A673 (cell line): ENCODE data around the gene MACROD1. TPM values are rescaled to one million over a fixed set of nuclear protein-coding genes. Genes with fewer than 3 reads are reported as not detected.

Source experiments
- BruUV-seq: library from RNA; stranded (reverse); fragments of 400-500 nt; replicated peaks from 2 replicates; lab custom pipeline; 2021; lab: Mats Ljungman, UMichigan
- CTCF ChIA-PET: fragments of 300-600 bp; sonication (Branson Sonifier 250); formaldehyde crosslinking; loops from one replicate; lab custom pipeline; 2022; ENCODE audit warnings: antibody characterized with exemption; lab: Charles Lee
- POLR2A ChIA-PET: fragments of 300-600 bp; sonication (Branson Sonifier 250); formaldehyde crosslinking; loops from one replicate; lab custom pipeline; 2022; ENCODE audit warnings: antibody characterized with exemption; ENCODE audit not compliant: low non-redundant PET; lab: Charles Lee
- DNase-seq: peaks from one replicate; pipeline ENCODE4 v3.0.0-alpha.2; 2015; ENCODE audit warnings: low spot score
- H3K27ac ChIP-seq: fragments of 200-600 bp; sonication (generic); 2 replicates; pipeline ENCODE4 v1.5.1; 2016; ENCODE audit warnings: mixed run types, low read depth, mild to moderate bottlenecking, mixed read lengths, antibody characterized with exemption, low read length; ENCODE audit not compliant: poor library complexity, severe bottlenecking
- H3K27me3 ChIP-seq: fragments of 200-600 bp; sonication (generic); replicated peaks from 2 replicates; pipeline ENCODE4 v1.6.1; 2017; ENCODE audit warnings: mixed run types, low read depth, mild to moderate bottlenecking, mixed read lengths, antibody characterized with exemption, low read length; ENCODE audit not compliant: insufficient read depth, poor library complexity
- H3K36me3 ChIP-seq: fragments of 200-600 bp; sonication (generic); 2 replicates; pipeline ENCODE4 v1.6.1; 2016; ENCODE audit warnings: mixed run types, mild to moderate bottlenecking, mixed read lengths, antibody characterized with exemption, low read length; ENCODE audit not compliant: insufficient read depth, poor library complexity, severe bottlenecking
- H3K4me1 ChIP-seq: fragments of 200-600 bp; sonication (generic); 2 replicates; pipeline ENCODE4 v1.6.1; 2017; ENCODE audit warnings: mixed run types, mild to moderate bottlenecking, mixed read lengths, antibody characterized with exemption, low read length; ENCODE audit not compliant: insufficient read depth, poor library complexity, severe bottlenecking
- H3K4me3 ChIP-seq: fragments of 200-600 bp; sonication (generic); 2 replicates; pipeline ENCODE4 v1.5.1; 2016; ENCODE audit warnings: low read depth, mixed run types, mild to moderate bottlenecking, mixed read lengths, low read length; ENCODE audit not compliant: poor library complexity, severe bottlenecking
- H3K9me3 ChIP-seq: fragments of 200-600 bp; sonication (generic); 2 replicates; pipeline ENCODE4 v1.6.1; 2016; ENCODE audit warnings: mixed run types, low read depth, mild to moderate bottlenecking, mixed read lengths, antibody characterized with exemption, low read length; ENCODE audit not compliant: poor library complexity, severe bottlenecking
- EZH2 ChIP-seq: fragments of 200-600 bp; sonication (generic); IDR thresholded peaks from 2 replicates; pipeline ENCODE4 v1.6.1; 2017; ENCODE audit warnings: borderline replicate concordance, low read depth, mild to moderate bottlenecking, mixed read lengths, antibody characterized with exemption, low read length; ENCODE audit not compliant: poor library complexity, severe bottlenecking
- intact Hi-C: fragments of 100-400 bp; cut with micrococcal nuclease; formaldehyde crosslinking; loops from one replicate; pipeline ENCODE4 v1.10.0; 2022; ENCODE audit not compliant: unreplicated experiment
- total RNA-seq: library from RNA; stranded (reverse); gene quantifications from 2 replicates; pipeline ENCODE4 v1.2.3, GENCODE V29; 2021
- TF ChIP-seq, protein P1 (sequence below): fragments of 300-800, 200-600 bp; sonication (generic); conservative IDR thresholded peaks from 2 replicates; pipeline ENCODE4 v1.5.1; 2017; ENCODE audit warnings: low read depth, mild to moderate bottlenecking, antibody characterized with exemption, low read length, moderate library complexity, mixed read lengths

The MACROD1 gene
- total RNA-seq, 1 experiment from 2014 or later = 28.7 TPM

DNA sequence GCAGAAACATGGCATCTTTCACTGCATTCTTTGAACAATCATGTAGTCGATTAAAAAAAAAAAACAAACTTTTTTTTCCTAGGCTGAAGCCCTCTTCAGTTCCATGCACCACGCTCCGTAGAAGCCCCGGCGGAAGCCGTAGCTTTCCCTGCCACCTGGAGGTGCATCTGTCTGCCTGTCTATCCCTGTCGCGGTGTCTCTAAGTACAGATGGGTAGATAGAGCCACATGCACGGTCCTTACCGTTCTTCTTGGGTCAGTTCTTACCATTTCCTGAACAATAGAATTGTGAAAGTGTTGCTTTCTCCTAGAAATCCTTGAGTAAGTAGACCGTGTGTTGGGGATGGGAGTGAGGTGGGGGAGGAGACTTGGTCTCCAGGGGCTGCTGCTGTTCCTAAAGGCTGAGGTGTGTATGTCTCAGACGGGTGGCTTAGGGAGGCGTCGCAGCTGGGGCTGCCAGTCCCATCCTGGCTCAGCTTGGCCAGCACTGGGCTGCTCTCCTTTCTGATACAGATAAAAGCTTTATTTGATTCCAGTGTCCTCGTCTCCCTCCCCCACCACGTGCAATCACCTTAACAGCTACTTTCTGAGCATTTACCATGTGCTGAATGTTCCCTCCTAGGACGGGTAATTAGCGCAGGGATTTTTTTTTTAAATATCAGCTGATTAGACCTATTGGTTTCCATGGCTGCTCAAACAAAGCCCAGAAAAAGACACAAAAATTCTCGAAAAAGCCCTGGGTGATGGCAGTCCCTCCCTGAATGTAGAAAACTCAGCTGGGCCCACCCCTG is 46.8 kb downstream of the MACROD1 start:
- DNase-seq = no peak
- CTCF ChIA-PET = no interaction called here
- TF ChIP-seq EZH2 = no peak
- TF ChIP-seq, protein P1, sequence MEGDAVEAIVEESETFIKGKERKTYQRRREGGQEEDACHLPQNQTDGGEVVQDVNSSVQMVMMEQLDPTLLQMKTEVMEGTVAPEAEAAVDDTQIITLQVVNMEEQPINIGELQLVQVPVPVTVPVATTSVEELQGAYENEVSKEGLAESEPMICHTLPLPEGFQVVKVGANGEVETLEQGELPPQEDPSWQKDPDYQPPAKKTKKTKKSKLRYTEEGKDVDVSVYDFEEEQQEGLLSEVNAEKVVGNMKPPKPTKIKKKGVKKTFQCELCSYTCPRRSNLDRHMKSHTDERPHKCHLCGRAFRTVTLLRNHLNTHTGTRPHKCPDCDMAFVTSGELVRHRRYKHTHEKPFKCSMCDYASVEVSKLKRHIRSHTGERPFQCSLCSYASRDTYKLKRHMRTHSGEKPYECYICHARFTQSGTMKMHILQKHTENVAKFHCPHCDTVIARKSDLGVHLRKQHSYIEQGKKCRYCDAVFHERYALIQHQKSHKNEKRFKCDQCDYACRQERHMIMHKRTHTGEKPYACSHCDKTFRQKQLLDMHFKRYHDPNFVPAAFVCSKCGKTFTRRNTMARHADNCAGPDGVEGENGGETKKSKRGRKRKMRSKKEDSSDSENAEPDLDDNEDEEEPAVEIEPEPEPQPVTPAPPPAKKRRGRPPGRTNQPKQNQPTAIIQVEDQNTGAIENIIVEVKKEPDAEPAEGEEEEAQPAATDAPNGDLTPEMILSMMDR = no peak
- no peak overlapping the region for H3K27ac ChIP-seq
- no peaks in the 10 kb centered on the region for H3K9me3 ChIP-seq
- peaks cover 44% of the 10 kb centered on the region for H3K4me1 ChIP-seq
- no TSS peak for BruUV-seq
- H3K36me3 ChIP-seq = no peaks in the 10 kb centered on the region
- H3K27me3 ChIP-seq = no peaks in the 10 kb centered on the region
- intact Hi-C loops = no loop called here
- POLR2A ChIA-PET = interaction anchor here (0.7 kb wide), 1 partner anchor 89 kb away, joined by 4 read pairs; no protein-coding TSS in a partner anchor
- no peak overlapping the region for H3K4me3 ChIP-seq

DNA sequence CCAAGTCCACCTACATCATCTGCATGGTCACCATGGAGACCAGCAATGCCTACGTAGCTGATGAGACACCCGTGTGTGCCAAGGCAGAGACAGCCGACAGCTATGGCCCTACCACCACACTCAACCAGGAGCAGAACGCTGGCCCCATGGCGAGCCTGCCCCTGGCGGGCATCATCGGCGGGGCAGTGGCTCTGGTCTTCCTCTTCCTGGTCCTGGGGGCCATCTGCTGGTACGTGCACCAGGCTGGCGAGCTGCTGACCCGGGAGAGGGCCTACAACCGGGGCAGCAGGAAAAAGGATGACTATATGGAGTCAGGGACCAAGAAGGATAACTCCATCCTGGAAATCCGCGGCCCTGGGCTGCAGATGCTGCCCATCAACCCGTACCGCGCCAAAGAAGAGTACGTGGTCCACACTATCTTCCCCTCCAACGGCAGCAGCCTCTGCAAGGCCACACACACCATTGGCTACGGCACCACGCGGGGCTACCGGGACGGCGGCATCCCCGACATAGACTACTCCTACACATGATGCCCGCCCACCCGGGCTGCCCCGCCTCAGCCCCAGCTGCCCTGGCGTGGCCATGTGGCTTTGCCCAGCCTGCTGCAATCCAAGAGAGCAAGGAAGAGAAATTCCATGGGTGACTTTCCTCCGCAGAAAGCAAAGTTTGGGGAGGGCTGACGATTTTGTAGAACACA is 48.0 kb downstream of the MACROD1 start:
- intact Hi-C loops = no loop called here
- no peak overlapping the region for H3K27ac ChIP-seq
- TF ChIP-seq EZH2 = no peak
- TF ChIP-seq, protein P1 = no peak
- BruUV-seq = no TSS peak
- no peak for DNase-seq
- CTCF ChIA-PET = no interaction called here
- POLR2A ChIA-PET = no interaction called here
- H3K9me3 ChIP-seq = no peaks in the 10 kb centered on the region
- peaks cover 33% of the 10 kb centered on the region for H3K4me1 ChIP-seq
- no peaks in the 10 kb centered on the region for H3K36me3 ChIP-seq
- H3K27me3 ChIP-seq = no peaks in the 10 kb centered on the region
- H3K4me3 ChIP-seq = no peak overlapping the region

DNA sequence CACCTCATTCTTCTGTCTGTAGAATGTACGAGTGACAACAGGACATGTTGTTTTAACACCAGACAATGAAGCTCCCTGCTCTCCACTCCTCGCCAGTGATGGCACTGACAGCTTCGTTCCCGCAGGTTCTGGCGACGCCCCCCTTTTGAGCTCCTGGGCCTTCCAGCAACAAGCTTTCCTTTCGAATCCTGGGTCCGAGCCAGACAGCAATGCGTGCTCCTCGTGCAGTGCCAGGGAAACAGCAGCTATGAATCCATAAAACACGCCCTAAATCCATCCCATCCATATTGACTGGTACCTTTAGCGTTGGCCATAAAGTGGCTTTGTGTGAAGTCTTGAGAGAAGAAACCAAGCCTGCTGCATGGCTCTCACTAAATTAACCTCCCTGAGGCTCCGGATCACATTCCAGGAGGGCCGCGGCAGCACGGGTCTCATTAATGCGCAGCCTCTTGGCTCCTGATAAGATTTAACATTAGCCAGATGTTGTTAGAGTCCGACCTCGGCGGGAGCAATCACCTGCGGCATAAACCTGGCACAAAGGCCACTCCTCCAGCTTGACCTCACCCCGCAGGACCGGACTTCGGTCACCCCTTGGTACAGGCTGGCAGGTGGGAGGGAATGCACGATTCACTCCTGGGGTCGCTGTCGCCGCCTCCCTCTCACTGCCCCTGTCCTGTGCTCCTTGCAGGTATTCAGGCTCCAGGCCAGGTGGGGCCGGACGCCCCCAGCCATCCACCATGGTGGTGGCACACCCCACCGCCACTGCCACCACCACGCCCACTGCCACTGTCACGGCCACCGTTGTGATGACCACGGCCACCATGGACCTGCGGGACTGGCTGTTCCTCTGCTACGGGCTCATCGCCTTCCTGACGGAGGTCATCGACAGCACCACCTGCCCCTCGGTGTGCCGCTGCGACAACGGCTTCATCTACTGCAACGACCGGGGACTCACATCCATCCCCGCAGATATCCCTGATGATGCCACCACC is 50.1 kb downstream of the MACROD1 start:
- TF ChIP-seq EZH2 = no peak
- TF ChIP-seq, protein P1 = no peak
- Histone ChIP-seq H3K27ac (no peak overlapping the region), H3K9me3 (no peaks in the 10 kb centered on the region), H3K4me3 (no peak overlapping the region), H3K27me3 (no peaks in the 10 kb centered on the region), H3K36me3 (no peaks in the 10 kb centered on the region), H3K4me1 (peaks cover 12% of the 10 kb centered on the region)
- DNase-seq = no peak
- intact Hi-C loops = no loop called here
- POLR2A ChIA-PET = no interaction called here
- CTCF ChIA-PET = no interaction called here
- no TSS peak for BruUV-seq
